Retinal pigment epithelial cell (primary cell): ENCODE data around the gene ASGR2.

Experiments
- DNase-seq: peaks from one replicate; pipeline ENCODE4 v3.0.0-alpha.2; 2010; ENCODE audit warnings: low read depth
- H3K4me3 ChIP-seq: 2 replicates; pipeline ENCODE4 v1.5.1; 2011; ENCODE audit warnings: mild to moderate bottlenecking, low read length, control low read depth, moderate library complexity
- TF ChIP-seq, protein P1 (sequence below): conservative IDR thresholded peaks from 2 replicates; pipeline ENCODE4 v1.5.1; 2011; ENCODE audit warnings: low read depth, low read length, control low read depth, inconsistent platforms

ASGR2 gene

GRCh38 chr17:7112510-7113108, 2.0 kb downstream of the ASGR2 start:
- DNase-seq = no peak
- TF ChIP-seq, protein P1, sequence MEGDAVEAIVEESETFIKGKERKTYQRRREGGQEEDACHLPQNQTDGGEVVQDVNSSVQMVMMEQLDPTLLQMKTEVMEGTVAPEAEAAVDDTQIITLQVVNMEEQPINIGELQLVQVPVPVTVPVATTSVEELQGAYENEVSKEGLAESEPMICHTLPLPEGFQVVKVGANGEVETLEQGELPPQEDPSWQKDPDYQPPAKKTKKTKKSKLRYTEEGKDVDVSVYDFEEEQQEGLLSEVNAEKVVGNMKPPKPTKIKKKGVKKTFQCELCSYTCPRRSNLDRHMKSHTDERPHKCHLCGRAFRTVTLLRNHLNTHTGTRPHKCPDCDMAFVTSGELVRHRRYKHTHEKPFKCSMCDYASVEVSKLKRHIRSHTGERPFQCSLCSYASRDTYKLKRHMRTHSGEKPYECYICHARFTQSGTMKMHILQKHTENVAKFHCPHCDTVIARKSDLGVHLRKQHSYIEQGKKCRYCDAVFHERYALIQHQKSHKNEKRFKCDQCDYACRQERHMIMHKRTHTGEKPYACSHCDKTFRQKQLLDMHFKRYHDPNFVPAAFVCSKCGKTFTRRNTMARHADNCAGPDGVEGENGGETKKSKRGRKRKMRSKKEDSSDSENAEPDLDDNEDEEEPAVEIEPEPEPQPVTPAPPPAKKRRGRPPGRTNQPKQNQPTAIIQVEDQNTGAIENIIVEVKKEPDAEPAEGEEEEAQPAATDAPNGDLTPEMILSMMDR = no peak
- H3K4me3 ChIP-seq = no peak overlapping the region

- no peak for DNase-seq
- H3K4me3 ChIP-seq = no peak overlapping the region
- TF ChIP-seq, protein P1 = no peak
Observed at GRCh38 chr17:7111784-7112509, 2.7 kb downstream of the ASGR2 start.

- TF ChIP-seq, protein P1 = no peak
- no peak overlapping the region for H3K4me3 ChIP-seq
- no peak for DNase-seq
Observed at GRCh38 chr17:7110617-7111306, 3.9 kb downstream of the ASGR2 start.

GRCh38 chr17:7109461-7110322, 4.9 kb downstream of the ASGR2 start:
- H3K4me3 ChIP-seq = no peak overlapping the region
- no peak for DNase-seq
- TF ChIP-seq, protein P1 = no peak

GRCh38 chr17:7108981-7109380, 5.6 kb downstream of the ASGR2 start:
- DNase-seq = no peak
- TF ChIP-seq, protein P1 = no peak
- H3K4me3 ChIP-seq = no peak overlapping the region

DNA sequence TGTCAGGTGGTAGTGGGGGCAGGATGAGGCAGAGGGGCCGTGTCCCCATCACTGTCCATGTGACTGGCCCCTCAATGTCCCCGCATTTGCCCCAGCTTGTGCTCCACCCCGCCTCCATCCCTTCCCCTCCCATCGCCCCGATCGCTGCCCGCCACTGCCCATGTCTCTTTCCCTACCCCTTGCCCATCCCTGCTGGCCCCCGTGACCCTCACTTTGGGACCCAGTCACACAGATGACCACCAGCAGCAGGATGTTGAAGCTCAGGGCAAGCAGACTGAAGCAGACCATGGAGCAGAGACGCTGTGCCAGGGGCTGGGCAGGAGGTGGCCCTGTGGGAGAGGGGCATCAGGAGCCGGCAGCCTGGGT, 6.1 kb downstream of the ASGR2 start:
- TF ChIP-seq, protein P1 = no peak
- H3K4me3 ChIP-seq = no peak overlapping the region
- DNase-seq = no peak
